WTC11 (cell line): ENCODE data around the gene ZNF385A. TPM values are rescaled to one million over a fixed set of nuclear protein-coding genes. Genes with fewer than 3 reads are reported as not detected.

ENCODE experiments used
- ATAC-seq: fragments of 200-7000 bp; cut with Tn5 transposase; 2 replicates; pipeline ENCODE4 v1.10.0; 2021; ENCODE audit warnings: mild to moderate bottlenecking, moderate library complexity
- CTCF ChIA-PET: fragments of 300-600 bp; sonication (Branson Sonifier 250); formaldehyde crosslinking; loops from one replicate; lab custom pipeline; 2021; ENCODE audit warnings: antibody characterized with exemption; lab: Charles Lee
- POLR2A ChIA-PET: fragments of 350-600 bp; sonication (Branson Sonifier 250); formaldehyde crosslinking; loops from one replicate; lab custom pipeline; 2021; ENCODE audit warnings: antibody characterized with exemption; lab: Charles Lee
- DNase-seq: peaks from one replicate; pipeline ENCODE4 v3.0.0; 2021; ENCODE audit warnings: low spot score
- H3K27ac Mint-ChIP-seq: 2 replicates; pipeline ENCODE4 v1.8.0; 2021; ENCODE audit warnings: mixed read lengths
- H3K27me3 Mint-ChIP-seq: 2 replicates; pipeline ENCODE4 v1.8.0; 2021; ENCODE audit warnings: low read depth, mild to moderate bottlenecking, moderate library complexity, mixed read lengths
- H3K36me3 Mint-ChIP-seq: 2 replicates; pipeline ENCODE4 v1.8.0; 2021; ENCODE audit warnings: mixed read lengths
- H3K4me1 Mint-ChIP-seq: 2 replicates; pipeline ENCODE4 v1.8.0; 2022; ENCODE audit warnings: mixed read lengths
- H3K4me3 Mint-ChIP-seq: 2 replicates; pipeline ENCODE4 v1.8.0; 2021; ENCODE audit warnings: mild to moderate bottlenecking, moderate library complexity, mixed read lengths
- H3K9me3 Mint-ChIP-seq: 2 replicates; pipeline ENCODE4 v1.8.0; 2021; ENCODE audit warnings: mixed read lengths
- CREM ChIP-seq: sonication (generic); formaldehyde crosslinking; IDR thresholded peaks from 2 replicates; pipeline ENCODE4 v1.8.1; 2022; ENCODE audit warnings: mild to moderate bottlenecking, missing genetic modification reagents, moderate library complexity
- EMX1 ChIP-seq: fragments of 250-450 bp; sonication (Bioruptor Pico); IDR thresholded peaks from 2 replicates; pipeline ENCODE4 v1.8.0; 2021; ENCODE audit warnings: mild to moderate bottlenecking
- GABPB1 ChIP-seq: sonication (generic); formaldehyde crosslinking; IDR thresholded peaks from 2 replicates; pipeline ENCODE4 v1.8.1; 2023; ENCODE audit warnings: mild to moderate bottlenecking, missing genetic modification reagents
- KAT7 ChIP-seq: sonication (generic); formaldehyde crosslinking; IDR thresholded peaks from 2 replicates; pipeline ENCODE4 v1.8.1; 2023; ENCODE audit warnings: missing genetic modification reagents, mild to moderate bottlenecking, borderline replicate concordance
- NFATC4 ChIP-seq: fragments of 250-450 bp; sonication (Bioruptor Pico); IDR thresholded peaks from 2 replicates; pipeline ENCODE4 v1.9.0; 2021; ENCODE audit warnings: mild to moderate bottlenecking
- NFE2L1 ChIP-seq: sonication (generic); formaldehyde crosslinking; IDR thresholded peaks from 2 replicates; pipeline ENCODE4 v1.8.1; 2023; ENCODE audit warnings: missing genetic modification reagents
- NR3C1 ChIP-seq: sonication (generic); formaldehyde crosslinking; conservative IDR thresholded peaks from 2 replicates; pipeline ENCODE4 v1.8.1; 2023; ENCODE audit warnings: low read depth, mild to moderate bottlenecking, missing genetic modification reagents
- SOX15 ChIP-seq: fragments of 250-450 bp; sonication (Bioruptor Pico); IDR thresholded peaks from 2 replicates; pipeline ENCODE4 v1.9.0; 2021; ENCODE audit warnings: mild to moderate bottlenecking
- TCF7 ChIP-seq: sonication (generic); formaldehyde crosslinking; IDR thresholded peaks from 2 replicates; pipeline ENCODE4 v1.8.0; 2022; ENCODE audit warnings: mild to moderate bottlenecking, low read depth, missing genetic modification reagents, moderate library complexity
- TEAD4 ChIP-seq: sonication (generic); formaldehyde crosslinking; IDR thresholded peaks from 2 replicates; pipeline ENCODE4 v1.8.0; 2022; ENCODE audit warnings: mild to moderate bottlenecking, missing genetic modification reagents
- ZNF219 ChIP-seq: sonication (generic); formaldehyde crosslinking; IDR thresholded peaks from 2 replicates; pipeline ENCODE4 v1.8.0; 2023; ENCODE audit warnings: missing genetic modification reagents, mild to moderate bottlenecking, borderline replicate concordance
- total RNA-seq: library from RNA; stranded (reverse); gene quantifications from 3 replicates; pipeline ENCODE4 v1.2.3, GENCODE V29; 2021
- TF ChIP-seq, protein P1 (sequence below): sonication (generic); formaldehyde crosslinking; IDR thresholded peaks from 2 replicates; pipeline ENCODE4 v1.8.0; 2023; ENCODE audit warnings: missing genetic modification reagents, mild to moderate bottlenecking, borderline replicate concordance
- TF ChIP-seq, protein P2 (sequence below): sonication (generic); formaldehyde crosslinking; IDR thresholded peaks from 2 replicates; pipeline ENCODE4 v1.8.1; 2023; ENCODE audit warnings: mild to moderate bottlenecking, missing genetic modification reagents
- TF ChIP-seq, protein P3 (sequence below): sonication (generic); formaldehyde crosslinking; IDR thresholded peaks from 2 replicates; pipeline ENCODE4 v1.8.1; 2022; ENCODE audit warnings: low read depth, mild to moderate bottlenecking, moderate library complexity, missing genetic modification reagents, borderline replicate concordance
- TF ChIP-seq, protein P4 (sequence below): fragments of 250-450 bp; sonication (Bioruptor Pico); IDR thresholded peaks from 2 replicates; pipeline ENCODE4 v1.9.0; 2021; ENCODE audit warnings: mild to moderate bottlenecking
- TF ChIP-seq, protein P5 (sequence below): sonication (generic); formaldehyde crosslinking; IDR thresholded peaks from 2 replicates; pipeline ENCODE4 v1.8.0; 2022; ENCODE audit warnings: mild to moderate bottlenecking, missing genetic modification reagents
- TF ChIP-seq, protein P6 (sequence below): fragments of 250-450 bp; sonication (Bioruptor Pico); conservative IDR thresholded peaks from 2 replicates; pipeline ENCODE4 v1.9.0; 2021; ENCODE audit warnings: mild to moderate bottlenecking

Gene ZNF385A
- total RNA-seq, 1 experiment from 2014 or later: 23.5 TPM

DNA sequence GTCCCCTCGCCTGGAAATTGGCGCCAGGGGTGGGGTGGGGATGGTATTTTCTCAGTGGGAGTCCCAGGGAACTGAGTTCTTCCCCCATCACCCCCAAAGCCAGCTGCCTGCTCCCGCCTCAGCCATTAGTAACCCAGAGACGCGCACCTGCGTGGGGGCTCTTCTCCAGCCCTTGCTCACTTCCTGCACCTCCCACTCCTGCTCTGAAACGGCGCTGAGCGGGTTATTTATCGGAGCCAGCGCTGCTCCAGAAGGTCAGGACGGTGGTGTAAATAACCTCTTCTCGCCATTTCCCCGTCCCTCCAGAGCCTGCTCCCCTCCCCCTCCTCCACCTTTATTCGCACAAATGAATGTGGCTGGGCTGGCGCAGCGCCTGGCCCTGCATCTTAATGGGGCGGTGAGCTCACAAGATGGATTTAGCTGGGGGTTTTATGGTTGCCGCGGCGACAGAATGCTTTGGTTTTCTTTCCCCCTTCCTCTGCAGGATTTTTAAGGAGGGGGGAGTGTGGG lies 32.5 kb downstream of the ZNF385A start:
- CTCF ChIA-PET: interaction anchor here (0.6 to 4.3 kb wide), 19 partner anchors 9 to 151 kb away, joined by 3 to 61 read pairs (median 7); partner anchors contain the start of gene COPZ1
- peak; percentile 55 for ATAC-seq
- no peak for TF ChIP-seq GABPB1 (CRISPR knock-in tag)
- TF ChIP-seq ZNF219 (CRISPR knock-in tag): no peak
- TF ChIP-seq, protein P1, sequence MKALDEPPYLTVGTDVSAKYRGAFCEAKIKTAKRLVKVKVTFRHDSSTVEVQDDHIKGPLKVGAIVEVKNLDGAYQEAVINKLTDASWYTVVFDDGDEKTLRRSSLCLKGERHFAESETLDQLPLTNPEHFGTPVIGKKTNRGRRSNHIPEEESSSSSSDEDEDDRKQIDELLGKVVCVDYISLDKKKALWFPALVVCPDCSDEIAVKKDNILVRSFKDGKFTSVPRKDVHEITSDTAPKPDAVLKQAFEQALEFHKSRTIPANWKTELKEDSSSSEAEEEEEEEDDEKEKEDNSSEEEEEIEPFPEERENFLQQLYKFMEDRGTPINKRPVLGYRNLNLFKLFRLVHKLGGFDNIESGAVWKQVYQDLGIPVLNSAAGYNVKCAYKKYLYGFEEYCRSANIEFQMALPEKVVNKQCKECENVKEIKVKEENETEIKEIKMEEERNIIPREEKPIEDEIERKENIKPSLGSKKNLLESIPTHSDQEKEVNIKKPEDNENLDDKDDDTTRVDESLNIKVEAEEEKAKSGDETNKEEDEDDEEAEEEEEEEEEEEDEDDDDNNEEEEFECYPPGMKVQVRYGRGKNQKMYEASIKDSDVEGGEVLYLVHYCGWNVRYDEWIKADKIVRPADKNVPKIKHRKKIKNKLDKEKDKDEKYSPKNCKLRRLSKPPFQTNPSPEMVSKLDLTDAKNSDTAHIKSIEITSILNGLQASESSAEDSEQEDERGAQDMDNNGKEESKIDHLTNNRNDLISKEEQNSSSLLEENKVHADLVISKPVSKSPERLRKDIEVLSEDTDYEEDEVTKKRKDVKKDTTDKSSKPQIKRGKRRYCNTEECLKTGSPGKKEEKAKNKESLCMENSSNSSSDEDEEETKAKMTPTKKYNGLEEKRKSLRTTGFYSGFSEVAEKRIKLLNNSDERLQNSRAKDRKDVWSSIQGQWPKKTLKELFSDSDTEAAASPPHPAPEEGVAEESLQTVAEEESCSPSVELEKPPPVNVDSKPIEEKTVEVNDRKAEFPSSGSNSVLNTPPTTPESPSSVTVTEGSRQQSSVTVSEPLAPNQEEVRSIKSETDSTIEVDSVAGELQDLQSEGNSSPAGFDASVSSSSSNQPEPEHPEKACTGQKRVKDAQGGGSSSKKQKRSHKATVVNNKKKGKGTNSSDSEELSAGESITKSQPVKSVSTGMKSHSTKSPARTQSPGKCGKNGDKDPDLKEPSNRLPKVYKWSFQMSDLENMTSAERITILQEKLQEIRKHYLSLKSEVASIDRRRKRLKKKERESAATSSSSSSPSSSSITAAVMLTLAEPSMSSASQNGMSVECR (CRISPR knock-in tag): no peak
- TF ChIP-seq, protein P2, sequence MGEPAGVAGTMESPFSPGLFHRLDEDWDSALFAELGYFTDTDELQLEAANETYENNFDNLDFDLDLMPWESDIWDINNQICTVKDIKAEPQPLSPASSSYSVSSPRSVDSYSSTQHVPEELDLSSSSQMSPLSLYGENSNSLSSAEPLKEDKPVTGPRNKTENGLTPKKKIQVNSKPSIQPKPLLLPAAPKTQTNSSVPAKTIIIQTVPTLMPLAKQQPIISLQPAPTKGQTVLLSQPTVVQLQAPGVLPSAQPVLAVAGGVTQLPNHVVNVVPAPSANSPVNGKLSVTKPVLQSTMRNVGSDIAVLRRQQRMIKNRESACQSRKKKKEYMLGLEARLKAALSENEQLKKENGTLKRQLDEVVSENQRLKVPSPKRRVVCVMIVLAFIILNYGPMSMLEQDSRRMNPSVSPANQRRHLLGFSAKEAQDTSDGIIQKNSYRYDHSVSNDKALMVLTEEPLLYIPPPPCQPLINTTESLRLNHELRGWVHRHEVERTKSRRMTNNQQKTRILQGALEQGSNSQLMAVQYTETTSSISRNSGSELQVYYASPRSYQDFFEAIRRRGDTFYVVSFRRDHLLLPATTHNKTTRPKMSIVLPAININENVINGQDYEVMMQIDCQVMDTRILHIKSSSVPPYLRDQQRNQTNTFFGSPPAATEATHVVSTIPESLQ (CRISPR knock-in tag): no peak
- TF ChIP-seq, protein P3, sequence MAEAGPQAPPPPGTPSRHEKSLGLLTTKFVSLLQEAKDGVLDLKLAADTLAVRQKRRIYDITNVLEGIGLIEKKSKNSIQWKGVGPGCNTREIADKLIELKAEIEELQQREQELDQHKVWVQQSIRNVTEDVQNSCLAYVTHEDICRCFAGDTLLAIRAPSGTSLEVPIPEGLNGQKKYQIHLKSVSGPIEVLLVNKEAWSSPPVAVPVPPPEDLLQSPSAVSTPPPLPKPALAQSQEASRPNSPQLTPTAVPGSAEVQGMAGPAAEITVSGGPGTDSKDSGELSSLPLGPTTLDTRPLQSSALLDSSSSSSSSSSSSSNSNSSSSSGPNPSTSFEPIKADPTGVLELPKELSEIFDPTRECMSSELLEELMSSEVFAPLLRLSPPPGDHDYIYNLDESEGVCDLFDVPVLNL (CRISPR knock-in tag): no peak
- TF ChIP-seq CREM (CRISPR knock-in tag): no peak
- TF ChIP-seq NFE2L1: no peak
- TF ChIP-seq TEAD4 (CRISPR knock-in tag): no peak
- TF ChIP-seq, protein P4, sequence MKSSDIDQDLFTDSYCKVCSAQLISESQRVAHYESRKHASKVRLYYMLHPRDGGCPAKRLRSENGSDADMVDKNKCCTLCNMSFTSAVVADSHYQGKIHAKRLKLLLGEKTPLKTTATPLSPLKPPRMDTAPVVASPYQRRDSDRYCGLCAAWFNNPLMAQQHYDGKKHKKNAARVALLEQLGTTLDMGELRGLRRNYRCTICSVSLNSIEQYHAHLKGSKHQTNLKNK (CRISPR knock-in tag): no peak
- peak overlapping the region; percentile 87 for H3K4me3 Mint-ChIP-seq
- H3K9me3 Mint-ChIP-seq: no peaks in the 10 kb centered on the region
- H3K4me1 Mint-ChIP-seq: peaks cover 47% of the 10 kb centered on the region
- H3K36me3 Mint-ChIP-seq: peaks cover 33% of the 10 kb centered on the region
- POLR2A ChIA-PET: interaction anchor here (0.6 to 1.7 kb wide), 5 partner anchors 15 to 22 kb away, joined by 3 to 8 read pairs (median 4); no protein-coding TSS in a partner anchor
- DNase-seq: peak; percentile 70
- peaks cover 18% of the 10 kb centered on the region for H3K27me3 Mint-ChIP-seq
- H3K27ac Mint-ChIP-seq: peak overlapping the region; percentile 92

DNA sequence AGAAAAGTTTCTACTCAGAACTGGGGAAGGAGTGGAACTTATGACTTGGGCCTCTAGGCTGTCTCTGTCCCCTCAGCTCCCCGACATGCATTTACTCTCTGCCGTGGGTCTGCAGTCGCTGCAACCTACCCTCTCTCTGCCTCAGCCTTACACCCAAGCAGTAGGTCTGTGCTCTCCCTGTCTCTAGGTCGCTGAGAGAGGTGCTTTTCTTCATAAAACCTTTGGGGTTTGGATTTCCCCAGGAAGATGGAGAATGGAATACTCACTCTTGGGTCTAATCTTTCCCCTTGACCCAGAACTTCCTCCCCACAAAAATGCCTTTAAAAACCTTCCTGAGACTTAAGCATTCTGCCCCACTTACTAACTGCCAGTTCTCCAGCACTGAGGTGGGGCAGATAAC lies 33.2 kb downstream of the ZNF385A start:
- no peaks in the 10 kb centered on the region for H3K9me3 Mint-ChIP-seq
- H3K27me3 Mint-ChIP-seq: peaks cover 18% of the 10 kb centered on the region
- peaks cover 47% of the 10 kb centered on the region for H3K4me1 Mint-ChIP-seq
- no peak for ATAC-seq
- ChIA-PET POLR2A (interaction anchor here (1.0 to 1.3 kb wide), 3 partner anchors 11 to 19 kb away, joined by 3 to 8 read pairs (median 4); no protein-coding TSS in a partner anchor), CTCF (interaction anchor here (1.2 to 4.3 kb wide), 7 partner anchors 9 to 58 kb away, joined by 3 to 61 read pairs (median 13); partner anchors contain the start of gene COPZ1)
- peaks cover 38% of the 10 kb centered on the region for H3K36me3 Mint-ChIP-seq
- TF ChIP-seq, protein P5, sequence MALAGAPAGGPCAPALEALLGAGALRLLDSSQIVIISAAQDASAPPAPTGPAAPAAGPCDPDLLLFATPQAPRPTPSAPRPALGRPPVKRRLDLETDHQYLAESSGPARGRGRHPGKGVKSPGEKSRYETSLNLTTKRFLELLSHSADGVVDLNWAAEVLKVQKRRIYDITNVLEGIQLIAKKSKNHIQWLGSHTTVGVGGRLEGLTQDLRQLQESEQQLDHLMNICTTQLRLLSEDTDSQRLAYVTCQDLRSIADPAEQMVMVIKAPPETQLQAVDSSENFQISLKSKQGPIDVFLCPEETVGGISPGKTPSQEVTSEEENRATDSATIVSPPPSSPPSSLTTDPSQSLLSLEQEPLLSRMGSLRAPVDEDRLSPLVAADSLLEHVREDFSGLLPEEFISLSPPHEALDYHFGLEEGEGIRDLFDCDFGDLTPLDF (CRISPR knock-in tag): no peak
- TF ChIP-seq EMX1 (CRISPR knock-in tag): no peak
- TF ChIP-seq, all 79 proteins: peak for 0
- DNase-seq: no peak
- no peak overlapping the region for H3K27ac Mint-ChIP-seq
- peak overlapping the region; percentile 87 for H3K4me3 Mint-ChIP-seq

DNA sequence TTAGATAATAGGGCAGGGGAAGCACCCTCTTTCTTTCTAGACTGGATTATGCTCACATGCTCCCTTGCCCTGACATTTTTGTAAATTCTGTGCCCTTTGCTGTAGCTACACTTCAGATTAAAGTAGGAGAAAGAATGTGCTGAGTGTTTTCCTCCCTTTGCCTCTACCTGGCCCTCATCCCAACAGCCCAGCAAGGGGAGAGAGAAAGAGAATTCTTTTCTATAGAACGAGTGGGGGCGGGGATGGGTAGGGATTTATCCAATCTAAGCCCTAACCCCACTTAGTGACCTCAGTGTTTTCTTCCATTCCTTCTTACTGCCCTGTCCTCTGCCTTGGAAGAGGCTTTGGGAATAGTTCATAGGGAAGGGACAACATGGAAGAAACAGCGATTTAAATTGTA lies 33.8 kb downstream of the ZNF385A start:
- Mint-ChIP-seq H3K27ac (no peak overlapping the region), H3K27me3 (peaks cover 18% of the 10 kb centered on the region), H3K9me3 (no peaks in the 10 kb centered on the region), H3K36me3 (peaks cover 38% of the 10 kb centered on the region), H3K4me1 (peaks cover 47% of the 10 kb centered on the region), H3K4me3 (no peak overlapping the region)
- CTCF ChIA-PET: interaction anchor here (0.8 to 4.3 kb wide), 10 partner anchors 14 to 159 kb away, joined by 3 to 61 read pairs (median 8); partner anchors contain the start of gene COPZ1
- ATAC-seq: no peak
- no peak for DNase-seq
- TF ChIP-seq KAT7 (no peak), TCF7 (CRISPR knock-in tag) (no peak), NR3C1 (CRISPR knock-in tag) (no peak), NFATC4 (no peak), SOX15 (CRISPR knock-in tag) (no peak)
- TF ChIP-seq, protein P6, sequence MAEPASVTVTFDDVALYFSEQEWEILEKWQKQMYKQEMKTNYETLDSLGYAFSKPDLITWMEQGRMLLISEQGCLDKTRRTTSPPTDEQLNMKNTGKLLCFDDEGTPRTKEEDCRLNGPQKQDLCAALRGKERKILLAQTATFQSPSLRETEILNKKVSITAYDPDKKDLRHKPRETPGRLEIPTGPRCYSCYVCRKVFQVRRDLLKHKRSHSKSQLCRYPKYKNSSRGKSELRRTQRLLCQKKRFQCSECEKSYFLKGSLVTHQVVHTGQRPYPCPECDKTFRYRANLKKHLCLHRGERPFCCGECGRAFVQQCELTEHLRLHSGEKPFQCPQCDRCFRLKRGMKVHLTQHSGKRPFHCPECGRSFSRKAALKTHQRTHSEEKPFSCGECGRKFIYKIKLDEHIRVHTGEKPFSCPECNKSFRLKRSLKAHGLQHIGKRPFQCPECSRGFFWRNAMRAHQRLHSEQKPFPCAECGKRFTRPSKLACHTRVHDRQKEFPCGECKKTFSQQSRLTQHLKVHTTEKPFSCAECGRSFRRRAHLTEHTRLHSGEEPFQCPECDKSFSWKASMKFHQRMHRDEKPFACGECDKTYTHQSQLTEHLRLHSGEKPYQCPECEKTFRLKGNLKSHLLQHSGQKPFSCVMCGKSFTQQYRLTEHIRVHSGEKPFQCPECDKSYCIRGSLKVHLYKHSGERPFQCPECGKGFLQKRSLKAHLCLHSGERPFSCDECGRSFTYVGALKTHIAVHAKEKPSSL (CRISPR knock-in tag): no peak
- POLR2A ChIA-PET: interaction anchor here (1.0 kb wide), 1 partner anchor 11 kb away, joined by 3 read pairs; no protein-coding TSS in a partner anchor
